ENCODE results near the gene LINS1. TPM values are rescaled to one million over a fixed set of nuclear protein-coding genes. Genes with fewer than 3 reads are reported as not detected.

The LINS1 gene
- total and polyA plus RNA-seq, 8 donors = 1.8 to 39.7 (median 7.0) TPM

GRCh38 chr15:100602823-100603393 lies 924 bp upstream of the LINS1 start:
- peaks cover 6 to 30% (median 22%) of the 10 kb centered on the region in 4 donors for H3K36me3 ChIP-seq
- WGBS, 5 donors = 1 to 2% (median 1%) methylated on average over 12 to 16 of the region's 16 CpGs
- no peaks in the 10 kb centered on the region for H3K27me3 ChIP-seq
- peak in 1 of 2 donors; percentile 43 for DNase-seq
- H3K4me1 ChIP-seq = peaks cover 17 to 53% (median 33%) of the 10 kb centered on the region in 4 donors
- peak overlapping the region; percentile 81 to 96 (median 92) for H3K4me3 ChIP-seq
- peak overlapping the region; percentile 79 to 90 (median 88) for H3K27ac ChIP-seq
- TF ChIP-seq CTCF (IDR thresholded peaks at IDR 0.05) (no peak), EP300 (IDR thresholded peaks at IDR 0.05) (no peak), POLR2AphosphoS5 (IDR thresholded peaks at IDR 0.05) (no peak), POLR2A (IDR thresholded peaks at IDR 0.05) (no peak)
- no peaks in the 10 kb centered on the region for H3K9me3 ChIP-seq
- intact Hi-C loops (cut with DNase I; ENCODE audit: low total_unique reads) = no loop called here

GRCh38 chr15:100601617-100602063 lies 344 bp downstream of the LINS1 start:
- peaks cover 6 to 18% (median 10%) of the 10 kb centered on the region in 4 donors for H3K36me3 ChIP-seq
- peaks cover 17 to 66% (median 33%) of the 10 kb centered on the region in 4 donors for H3K4me1 ChIP-seq
- no peak for DNase-seq
- H3K4me3 ChIP-seq = peak overlapping the region; percentile 81 to 96 (median 92)
- WGBS, 5 donors = 0 to 1% (median 0%) methylated on average over 12 to 21 of the region's 21 CpGs
- no peaks in the 10 kb centered on the region for H3K9me3 ChIP-seq
- intact Hi-C loops (cut with DNase I; ENCODE audit: low total_unique reads) = no loop called here
- peak overlapping the region; percentile 68 to 87 (median 85) for H3K27ac ChIP-seq
- H3K27me3 ChIP-seq = no peaks in the 10 kb centered on the region
- TF ChIP-seq EP300 (IDR thresholded peaks at IDR 0.05) (no peak), POLR2AphosphoS5 (IDR thresholded peaks at IDR 0.05) (no peak), CTCF (IDR thresholded peaks at IDR 0.05) (no peak), POLR2A (IDR thresholded peaks at IDR 0.05) (no peak)

- peaks cover 6 to 13% (median 8%) of the 10 kb centered on the region in 4 donors for H3K36me3 ChIP-seq
- H3K27me3 ChIP-seq = no peaks in the 10 kb centered on the region
- intact Hi-C loops (cut with DNase I; ENCODE audit: low total_unique reads) = no loop called here
- H3K9me3 ChIP-seq = no peaks in the 10 kb centered on the region
- H3K4me1 ChIP-seq = peaks cover 17 to 70% (median 33%) of the 10 kb centered on the region in 4 donors
- TF ChIP-seq EP300 (IDR thresholded peaks at IDR 0.05) = no peak
- TF ChIP-seq POLR2AphosphoS5 (IDR thresholded peaks at IDR 0.05) = no peak
- no peak for TF ChIP-seq POLR2A (IDR thresholded peaks at IDR 0.05)
- no peak for TF ChIP-seq CTCF (IDR thresholded peaks at IDR 0.05)
- H3K27ac ChIP-seq = peak overlapping the region in 4 of 5 donors; percentile 82 to 87 (median 86)
- 0 to 1% (median 1%) methylated on average over 10 of the region's 10 CpGs for WGBS, 5 donors
- peak in 1 of 2 donors; percentile 35 for DNase-seq
- peak overlapping the region; percentile 81 to 96 (median 92) for H3K4me3 ChIP-seq
Observed at GRCh38 chr15:100601163-100601562, 821 bp downstream of the LINS1 start.

GRCh38 chr15:100598655-100599054 lies 3.3 kb downstream of the LINS1 start:
- H3K9me3 ChIP-seq = no peaks in the 10 kb centered on the region
- intact Hi-C loops (cut with DNase I; ENCODE audit: low total_unique reads) = no loop called here
- H3K27me3 ChIP-seq = no peaks in the 10 kb centered on the region
- TF ChIP-seq CTCF (IDR thresholded peaks at IDR 0.05) (no peak), POLR2AphosphoS5 (IDR thresholded peaks at IDR 0.05) (no peak), EP300 (IDR thresholded peaks at IDR 0.05) (no peak), POLR2A (IDR thresholded peaks at IDR 0.05) (no peak)
- H3K27ac ChIP-seq = no peak overlapping the region
- WGBS, 5 donors = 92 to 96% (median 94%) methylated on average over 1 of the region's 1 CpG
- H3K4me3 ChIP-seq = no peak overlapping the region
- no peak for DNase-seq
- peaks cover 12 to 51% (median 22%) of the 10 kb centered on the region in 4 donors for H3K4me1 ChIP-seq
- H3K36me3 ChIP-seq = no peaks in the 10 kb centered on the region

Data from stomach (tissue), 9 donors.